Thyroid gland (tissue), 4 donors: ENCODE measurements around the gene PCDHA1. TPM values are rescaled to one million over a fixed set of nuclear protein-coding genes. Genes with fewer than 3 reads are reported as not detected.
A peak's percentile ranks its signal among the peaks of the same experiment; 100 is the strongest.

ENCODE experiments used
- DNase-seq, 2 donors: peaks; one replicate each; pipeline ENCODE4 v3.0.0-alpha.2; 2019
- H3K27ac ChIP-seq, 3 donors: fragments of 200-600 bp; sonication (generic); 1 replicate in 2 of 3; 2 replicates in 1 of 3; pipeline ENCODE4 v1.5.1; 2016 to 2019; ENCODE audit warnings: mild to moderate bottlenecking in 1 of 3, moderate library complexity in 1 of 3
- H3K27me3 ChIP-seq: fragments of 200-600 bp; sonication (generic); one replicate; pipeline ENCODE4 v1.5.1; 2019
- H3K36me3 ChIP-seq, 2 donors: fragments of 200-600 bp; sonication (generic); one replicate each; pipeline ENCODE4 v1.5.1; 2016 to 2019
- H3K4me1 ChIP-seq, 2 donors: fragments of 200-600 bp; sonication (generic); one replicate each; pipeline ENCODE4 v1.5.1; 2017 to 2019
- H3K4me3 ChIP-seq, 3 donors: fragments of 200-600 bp; sonication (generic); replicated peaks in 1 of 3; 1 replicate in 2 of 3; 2 replicates in 1 of 3; pipeline ENCODE4 v1.5.1; 2016; ENCODE audit warnings: mild to moderate bottlenecking in 1 of 3
- H3K9me3 ChIP-seq: fragments of 200-600 bp; sonication (generic); one replicate; pipeline ENCODE4 v1.5.1; 2017
- CTCF ChIP-seq, 6 experiments: fragments of 200-600 bp in 3 of 6; fragments of 450-650 bp in 3 of 6; sonication (generic) in 3 of 6; IDR thresholded peaks; one replicate each; pipeline ENCODE4 v1.5.1; 2016 to 2019; ENCODE audit warnings: antibody characterized with exemption in 6 of 6, mild to moderate bottlenecking in 2 of 6, inconsistent platforms in 1 of 6, moderate library complexity in 1 of 6
- POLR2A ChIP-seq, 2 donors: fragments of 450-650 bp; IDR thresholded peaks; one replicate each; pipeline ENCODE4 v1.6.1; 2017; ENCODE audit warnings: antibody characterized with exemption in 2 of 2, mild to moderate bottlenecking in 2 of 2, moderate library complexity in 1 of 2
- WGBS, 2 donors: methylation state at CpG; one replicate each; pipeline ENCODE4 v1.1.5; 2017; 5-methylcytosine and 5-hydroxymethylcytosine counted together
- intact Hi-C: fragments of 100-400 bp; cut with DNase I; formaldehyde crosslinking; loops from one replicate; pipeline ENCODE4 v1.15.1; 2023
- total RNA-seq, 4 donors: library from RNA; depleted of rRNA; stranded (reverse); fragments of >200 nt; gene quantifications; one replicate each; pipeline ENCODE4 v1.2.3, GENCODE V29; 2016

Gene PCDHA1
- total RNA-seq, 4 donors from 2014 or later, result 0.13 TPM; not detected in 3

GRCh38 chr5:140969880-140970279 lies 183.9 kb downstream of the PCDHA1 start:
- intact Hi-C loops, result no loop called here
- Histone ChIP-seq H3K9me3 (no peaks in the 10 kb centered on the region), H3K4me1 (peaks cover 8 to 16% of the 10 kb centered on the region in 2 donors), H3K36me3 (no peaks in the 10 kb centered on the region), H3K4me3 (no peak overlapping the region), H3K27ac (no peak overlapping the region), H3K27me3 (no peaks in the 10 kb centered on the region)
- no peak for TF ChIP-seq POLR2A (IDR thresholded peaks at IDR 0.05)
- no peak for TF ChIP-seq CTCF (IDR thresholded peaks at IDR 0.05)
- DNase-seq, result no peak

DNA sequence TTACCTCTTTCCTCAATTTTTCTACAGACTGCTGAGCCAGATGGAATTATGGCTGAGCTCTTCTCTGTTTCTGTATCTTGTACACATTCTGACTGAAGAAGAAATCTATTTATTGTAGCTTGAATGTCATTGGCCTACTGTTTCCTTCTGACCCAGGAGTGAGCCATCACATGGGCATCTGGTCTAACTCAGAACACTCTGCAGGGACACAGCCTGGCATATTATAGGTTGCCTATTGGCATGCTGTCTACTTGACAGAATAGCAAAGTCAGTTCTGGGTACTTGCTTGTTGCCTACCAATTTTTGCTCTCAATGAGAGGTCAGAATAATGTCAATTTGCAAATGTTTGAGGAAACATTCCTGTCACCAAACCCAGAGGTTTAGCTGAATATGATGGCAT lies 187.6 kb downstream of the PCDHA1 start:
- Histone ChIP-seq H3K9me3 (no peaks in the 10 kb centered on the region), H3K4me1 (no peaks in the 10 kb centered on the region), H3K27ac (no peak overlapping the region), H3K4me3 (no peak overlapping the region), H3K36me3 (no peaks in the 10 kb centered on the region), H3K27me3 (no peaks in the 10 kb centered on the region)
- DNase-seq, result no peak
- intact Hi-C loops, result no loop called here
- TF ChIP-seq POLR2A (IDR thresholded peaks at IDR 0.05), result no peak
- TF ChIP-seq CTCF (IDR thresholded peaks at IDR 0.05), result no peak

- no peak overlapping the region for H3K4me3 ChIP-seq
- intact Hi-C loops, result no loop called here
- TF ChIP-seq POLR2A (IDR thresholded peaks at IDR 0.05) (no peak), CTCF (IDR thresholded peaks at IDR 0.05) (no peak)
- H3K9me3 ChIP-seq, result no peaks in the 10 kb centered on the region
- no peaks in the 10 kb centered on the region for H3K4me1 ChIP-seq
- no peaks in the 10 kb centered on the region for H3K27me3 ChIP-seq
- no peak overlapping the region for H3K27ac ChIP-seq
- no peak for DNase-seq
- no peaks in the 10 kb centered on the region for H3K36me3 ChIP-seq
- WGBS, 2 donors, result 71 to 77% methylated on average over 3 of the region's 3 CpGs
Observed at GRCh38 chr5:140977003-140977402, 191.1 kb downstream of the PCDHA1 start.

DNA sequence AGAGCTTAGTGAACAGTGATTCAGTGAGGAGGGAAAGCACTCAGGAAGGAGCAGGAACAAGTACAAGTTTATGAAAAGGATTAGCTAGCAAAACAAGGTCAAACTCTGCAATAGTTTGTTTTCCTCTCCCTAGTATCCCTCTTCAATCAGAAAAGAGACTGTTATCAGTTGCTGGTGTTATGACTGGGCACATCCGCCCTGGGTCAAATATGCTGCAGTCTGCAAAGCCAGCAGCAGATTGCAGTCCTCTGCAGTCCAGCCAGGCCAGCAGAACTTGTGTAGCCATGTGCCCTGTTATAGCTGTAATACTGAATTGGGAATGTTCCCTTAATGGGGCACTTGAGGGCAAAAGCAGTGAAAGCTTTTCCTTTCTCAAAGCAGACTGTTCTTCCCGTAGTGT lies 192.3 kb downstream of the PCDHA1 start:
- Histone ChIP-seq H3K27me3 (no peaks in the 10 kb centered on the region), H3K36me3 (no peaks in the 10 kb centered on the region), H3K9me3 (no peaks in the 10 kb centered on the region), H3K4me3 (no peak overlapping the region), H3K27ac (no peak overlapping the region), H3K4me1 (no peaks in the 10 kb centered on the region)
- 38 to 39% methylated on average over 2 of the region's 2 CpGs for WGBS, 2 donors
- intact Hi-C loops, result no loop called here
- DNase-seq, result peak in 1 of 2 donors; percentile 15
- no peak for TF ChIP-seq POLR2A (IDR thresholded peaks at IDR 0.05)
- TF ChIP-seq CTCF (IDR thresholded peaks at IDR 0.05), result no peak

DNA sequence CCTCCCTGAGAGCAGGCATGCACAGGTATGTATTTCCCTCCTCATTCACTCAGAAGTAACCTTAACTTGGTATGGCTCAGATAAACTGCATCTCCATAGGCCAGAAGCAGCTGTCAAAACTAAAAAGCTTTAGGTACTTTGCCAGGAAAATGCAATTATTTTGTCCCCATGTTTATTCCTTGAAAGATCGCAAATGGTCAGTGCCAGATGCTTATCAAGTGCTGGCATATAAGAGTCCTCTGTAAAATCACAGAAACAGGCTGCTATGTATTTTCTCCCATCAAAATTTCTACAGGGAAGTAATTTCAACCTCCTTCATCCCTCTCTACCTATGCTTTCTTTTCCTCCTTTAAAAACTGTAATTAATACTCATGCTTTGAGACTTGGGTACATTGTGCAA lies 193.0 kb downstream of the PCDHA1 start:
- Histone ChIP-seq H3K9me3 (no peaks in the 10 kb centered on the region), H3K4me3 (no peak overlapping the region), H3K4me1 (no peaks in the 10 kb centered on the region), H3K27me3 (no peaks in the 10 kb centered on the region), H3K36me3 (no peaks in the 10 kb centered on the region), H3K27ac (no peak overlapping the region)
- intact Hi-C loops, result no loop called here
- no peak for TF ChIP-seq POLR2A (IDR thresholded peaks at IDR 0.05)
- no peak for TF ChIP-seq CTCF (IDR thresholded peaks at IDR 0.05)
- 88 to 89% methylated on average over 1 of the region's 1 CpG for WGBS, 2 donors
- DNase-seq, result no peak
